ENCODE results near the gene FFAR3. TPM values are rescaled to one million over a fixed set of nuclear protein-coding genes. Genes with fewer than 3 reads are reported as not detected.

The FFAR3 gene
- total and polyA plus RNA-seq, 2 donors (not counting 1 experiment from before 2014, with no cell fraction given) = not detected

DNA sequence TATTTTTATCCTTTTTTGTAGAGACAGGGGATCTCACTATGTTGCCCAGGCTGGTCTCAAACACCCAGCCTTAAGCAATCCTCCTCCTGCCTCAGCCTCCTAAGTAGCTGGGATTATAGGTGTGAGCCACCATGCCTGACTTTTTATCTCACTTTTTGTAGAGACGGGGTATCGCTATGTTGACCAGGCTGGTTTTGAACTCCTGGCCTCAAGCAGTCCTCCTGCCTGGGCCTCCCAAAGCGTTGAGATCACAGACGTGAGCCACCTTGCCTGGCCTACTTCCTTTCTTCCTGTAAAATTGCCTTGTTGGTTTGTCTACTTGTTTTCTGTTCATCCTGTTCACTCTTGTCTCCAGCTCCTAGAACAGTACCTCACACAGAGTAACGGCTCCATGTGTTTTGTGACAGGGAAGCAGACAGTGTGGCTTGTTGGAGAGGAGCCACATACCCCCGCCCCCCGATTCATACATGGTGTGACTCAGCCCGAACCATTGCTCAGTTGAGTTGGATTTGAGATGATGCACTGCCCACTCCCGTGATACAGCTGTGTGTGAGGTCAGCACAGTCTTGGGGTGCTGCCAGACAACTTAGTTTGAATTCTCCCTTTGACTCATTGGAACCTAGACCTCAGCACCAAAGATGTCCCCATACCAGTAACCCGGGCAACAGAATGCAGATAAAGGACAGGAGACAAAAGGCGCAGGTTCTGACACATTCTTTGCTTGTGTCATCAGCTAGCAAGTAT lies 46.8 kb downstream of the FFAR3 start:
- H3K4me1 ChIP-seq (ENCODE audit: control insufficient read depth, extremely low read depth, insufficient read depth, low read length) = no peaks in the 10 kb centered on the region
- TF ChIP-seq, protein P1, sequence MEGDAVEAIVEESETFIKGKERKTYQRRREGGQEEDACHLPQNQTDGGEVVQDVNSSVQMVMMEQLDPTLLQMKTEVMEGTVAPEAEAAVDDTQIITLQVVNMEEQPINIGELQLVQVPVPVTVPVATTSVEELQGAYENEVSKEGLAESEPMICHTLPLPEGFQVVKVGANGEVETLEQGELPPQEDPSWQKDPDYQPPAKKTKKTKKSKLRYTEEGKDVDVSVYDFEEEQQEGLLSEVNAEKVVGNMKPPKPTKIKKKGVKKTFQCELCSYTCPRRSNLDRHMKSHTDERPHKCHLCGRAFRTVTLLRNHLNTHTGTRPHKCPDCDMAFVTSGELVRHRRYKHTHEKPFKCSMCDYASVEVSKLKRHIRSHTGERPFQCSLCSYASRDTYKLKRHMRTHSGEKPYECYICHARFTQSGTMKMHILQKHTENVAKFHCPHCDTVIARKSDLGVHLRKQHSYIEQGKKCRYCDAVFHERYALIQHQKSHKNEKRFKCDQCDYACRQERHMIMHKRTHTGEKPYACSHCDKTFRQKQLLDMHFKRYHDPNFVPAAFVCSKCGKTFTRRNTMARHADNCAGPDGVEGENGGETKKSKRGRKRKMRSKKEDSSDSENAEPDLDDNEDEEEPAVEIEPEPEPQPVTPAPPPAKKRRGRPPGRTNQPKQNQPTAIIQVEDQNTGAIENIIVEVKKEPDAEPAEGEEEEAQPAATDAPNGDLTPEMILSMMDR (conservative IDR thresholded peaks at IDR 0.05 in 1 of 2, IDR thresholded peaks at IDR 0.05 in 1 of 2; ENCODE audit: low read depth in 1 of 2, low read length in 2 of 2) = no peak
- TF ChIP-seq EZH2 (IDR thresholded peaks at IDR 0.05; ENCODE audit: low read length, missing control alignments) = no peak
- no peaks in the 10 kb centered on the region for H3K79me2 ChIP-seq (ENCODE audit: control insufficient read depth, insufficient read depth, low read length)
- no peak overlapping the region for H3K4me2 ChIP-seq (ENCODE audit: extremely low read depth, insufficient read depth, low read length)
- peak overlapping the region; percentile 46 for H3K27ac ChIP-seq (ENCODE audit: insufficient read depth, low read length)
- no peak overlapping the region for H3K9ac ChIP-seq (ENCODE audit: insufficient read depth, low read length)
- DNase-seq (ENCODE audit: low read depth in 2 of 2) = peak; percentile 85 to 88
- no peaks in the 10 kb centered on the region for H4K20me1 ChIP-seq (ENCODE audit: control insufficient read depth, extremely low read depth, insufficient read depth, low read length)
- no peaks in the 10 kb centered on the region for H3K27me3 ChIP-seq (ENCODE audit: control insufficient read depth, insufficient read depth, low read length)
- no peaks in the 10 kb centered on the region for H3K9me3 ChIP-seq (ENCODE audit: control insufficient read depth, insufficient read depth, low read depth, low read length)
- H3K36me3 ChIP-seq (ENCODE audit: control insufficient read depth, insufficient read depth, low read length) = no peaks in the 10 kb centered on the region
- no peak overlapping the region for H2AFZ ChIP-seq (ENCODE audit: low read length)
- H3K4me3 ChIP-seq (replicated peaks in 1 of 4; ENCODE audit: control extremely low read depth in 1 of 4, insufficient read depth in 1 of 4, low read depth in 3 of 4, low read length in 4 of 4) = no peak overlapping the region

DNA sequence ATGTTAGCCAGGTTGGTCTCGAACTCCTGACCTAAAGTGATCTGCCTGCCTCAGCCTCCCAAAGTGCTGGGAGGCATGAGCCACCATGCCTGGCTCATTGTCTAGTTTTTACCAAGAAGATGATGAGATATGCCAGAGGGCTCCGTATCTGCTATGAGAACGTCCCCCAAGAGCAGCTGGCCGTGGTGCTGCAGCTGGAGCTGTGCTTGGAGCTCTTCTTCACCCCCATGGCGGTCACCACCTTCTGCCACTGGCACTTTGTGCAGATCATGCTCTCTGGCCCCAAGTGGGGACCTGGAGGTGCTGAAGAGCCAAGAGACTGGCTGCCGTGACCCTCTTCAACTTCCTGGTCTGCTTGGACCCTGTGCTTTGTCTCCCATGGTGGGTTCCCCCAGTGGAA lies 49.4 kb downstream of the FFAR3 start:
- Histone ChIP-seq H4K20me1 (ENCODE audit: control insufficient read depth, extremely low read depth, insufficient read depth, low read length) (no peaks in the 10 kb centered on the region), H3K27ac (ENCODE audit: insufficient read depth, low read length) (no peak overlapping the region), H3K9me3 (ENCODE audit: control insufficient read depth, insufficient read depth, low read depth, low read length) (no peaks in the 10 kb centered on the region), H3K27me3 (ENCODE audit: control insufficient read depth, insufficient read depth, low read length) (no peaks in the 10 kb centered on the region), H3K36me3 (ENCODE audit: control insufficient read depth, insufficient read depth, low read length) (no peaks in the 10 kb centered on the region), H3K79me2 (ENCODE audit: control insufficient read depth, insufficient read depth, low read length) (no peaks in the 10 kb centered on the region), H3K4me1 (ENCODE audit: control insufficient read depth, extremely low read depth, insufficient read depth, low read length) (no peaks in the 10 kb centered on the region), H3K4me3 (replicated peaks in 1 of 4; ENCODE audit: control extremely low read depth in 1 of 4, insufficient read depth in 1 of 4, low read depth in 3 of 4, low read length in 4 of 4) (no peak overlapping the region), H3K4me2 (ENCODE audit: extremely low read depth, insufficient read depth, low read length) (no peak overlapping the region), H2AFZ (ENCODE audit: low read length) (no peak overlapping the region), H3K9ac (ENCODE audit: insufficient read depth, low read length) (no peak overlapping the region)
- TF ChIP-seq, protein P1 (conservative IDR thresholded peaks at IDR 0.05 in 1 of 2, IDR thresholded peaks at IDR 0.05 in 1 of 2; ENCODE audit: low read depth in 1 of 2, low read length in 2 of 2) = no peak
- TF ChIP-seq EZH2 (IDR thresholded peaks at IDR 0.05; ENCODE audit: low read length, missing control alignments) = no peak
- DNase-seq (ENCODE audit: low read depth in 2 of 2) = no peak

DNA sequence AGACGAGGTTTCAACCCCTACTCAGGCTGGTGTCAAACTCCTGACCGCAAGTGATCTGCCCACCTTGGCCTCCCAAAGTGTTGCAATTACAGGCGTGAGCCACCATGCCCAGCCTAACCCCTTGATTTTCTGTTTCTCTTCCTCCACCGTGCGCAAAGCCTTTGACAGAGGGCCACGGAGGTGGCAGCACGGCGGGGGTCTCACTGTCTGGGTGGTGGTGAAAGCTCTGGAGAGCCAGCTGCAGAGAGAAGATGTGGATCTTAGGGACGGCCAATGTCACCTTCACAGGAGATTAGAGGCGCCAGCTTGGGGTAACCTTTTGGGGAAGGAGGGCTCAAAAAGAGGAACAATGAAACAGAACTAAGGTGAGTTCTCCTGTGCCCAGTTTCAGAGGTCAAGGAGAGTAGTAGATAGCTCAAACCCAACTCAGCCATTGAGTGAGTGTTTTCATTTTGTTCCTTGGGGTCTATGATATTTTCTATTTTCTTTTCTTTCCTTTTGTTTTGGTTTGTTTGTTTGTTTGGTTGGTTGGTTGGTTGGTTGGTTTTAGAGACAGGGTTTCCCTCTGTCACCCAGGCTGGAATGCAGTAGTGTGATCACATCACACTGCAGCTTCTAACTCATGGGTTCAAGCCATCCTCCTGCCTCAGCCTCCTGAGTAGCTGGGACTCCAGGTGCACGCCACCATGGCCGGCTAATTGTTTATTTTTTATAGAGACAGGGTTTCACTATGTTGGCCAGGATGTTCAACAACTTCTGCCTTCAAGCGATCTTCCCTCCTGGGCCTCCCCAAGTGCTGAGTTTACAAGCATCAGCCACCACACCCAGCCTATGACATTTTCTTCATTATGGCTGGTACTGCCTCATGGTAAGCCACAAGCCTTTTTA lies 50.3 kb downstream of the FFAR3 start:
- H3K4me3 ChIP-seq (replicated peaks in 1 of 4; ENCODE audit: control extremely low read depth in 1 of 4, insufficient read depth in 1 of 4, low read depth in 3 of 4, low read length in 4 of 4) = no peak overlapping the region
- DNase-seq (ENCODE audit: low read depth in 2 of 2) = no peak

More for the DNA sequence above, 50.3 kb downstream of the FFAR3 start:
- no peak overlapping the region for H3K4me2 ChIP-seq (ENCODE audit: extremely low read depth, insufficient read depth, low read length)
- H3K9me3 ChIP-seq (ENCODE audit: control insufficient read depth, insufficient read depth, low read depth, low read length) = no peaks in the 10 kb centered on the region
- H3K27ac ChIP-seq (ENCODE audit: insufficient read depth, low read length) = no peak overlapping the region
- H3K79me2 ChIP-seq (ENCODE audit: control insufficient read depth, insufficient read depth, low read length) = no peaks in the 10 kb centered on the region
- no peak overlapping the region for H3K9ac ChIP-seq (ENCODE audit: insufficient read depth, low read length)
- no peak overlapping the region for H2AFZ ChIP-seq (ENCODE audit: low read length)
- H3K36me3 ChIP-seq (ENCODE audit: control insufficient read depth, insufficient read depth, low read length) = no peaks in the 10 kb centered on the region
- TF ChIP-seq, protein P1 (conservative IDR thresholded peaks at IDR 0.05 in 1 of 2, IDR thresholded peaks at IDR 0.05 in 1 of 2; ENCODE audit: low read depth in 1 of 2, low read length in 2 of 2) = no peak
- TF ChIP-seq EZH2 (IDR thresholded peaks at IDR 0.05; ENCODE audit: low read length, missing control alignments) = no peak
- no peaks in the 10 kb centered on the region for H3K4me1 ChIP-seq (ENCODE audit: control insufficient read depth, extremely low read depth, insufficient read depth, low read length)
- no peaks in the 10 kb centered on the region for H3K27me3 ChIP-seq (ENCODE audit: control insufficient read depth, insufficient read depth, low read length)
- no peaks in the 10 kb centered on the region for H4K20me1 ChIP-seq (ENCODE audit: control insufficient read depth, extremely low read depth, insufficient read depth, low read length)
